Activated CD4-positive, CD25-positive, alpha-beta regulatory T cell treated with anti-CD3 and anti-CD28 coated beads, Interleukin-2, amount 50 U/mL, for 72 hours (primary cell): ENCODE measurements around the gene CHMP2A.

Source experiments
- DNase-seq: peaks from one replicate; pipeline ENCODE4 v3.0.0; 2021

CHMP2A gene

DNA sequence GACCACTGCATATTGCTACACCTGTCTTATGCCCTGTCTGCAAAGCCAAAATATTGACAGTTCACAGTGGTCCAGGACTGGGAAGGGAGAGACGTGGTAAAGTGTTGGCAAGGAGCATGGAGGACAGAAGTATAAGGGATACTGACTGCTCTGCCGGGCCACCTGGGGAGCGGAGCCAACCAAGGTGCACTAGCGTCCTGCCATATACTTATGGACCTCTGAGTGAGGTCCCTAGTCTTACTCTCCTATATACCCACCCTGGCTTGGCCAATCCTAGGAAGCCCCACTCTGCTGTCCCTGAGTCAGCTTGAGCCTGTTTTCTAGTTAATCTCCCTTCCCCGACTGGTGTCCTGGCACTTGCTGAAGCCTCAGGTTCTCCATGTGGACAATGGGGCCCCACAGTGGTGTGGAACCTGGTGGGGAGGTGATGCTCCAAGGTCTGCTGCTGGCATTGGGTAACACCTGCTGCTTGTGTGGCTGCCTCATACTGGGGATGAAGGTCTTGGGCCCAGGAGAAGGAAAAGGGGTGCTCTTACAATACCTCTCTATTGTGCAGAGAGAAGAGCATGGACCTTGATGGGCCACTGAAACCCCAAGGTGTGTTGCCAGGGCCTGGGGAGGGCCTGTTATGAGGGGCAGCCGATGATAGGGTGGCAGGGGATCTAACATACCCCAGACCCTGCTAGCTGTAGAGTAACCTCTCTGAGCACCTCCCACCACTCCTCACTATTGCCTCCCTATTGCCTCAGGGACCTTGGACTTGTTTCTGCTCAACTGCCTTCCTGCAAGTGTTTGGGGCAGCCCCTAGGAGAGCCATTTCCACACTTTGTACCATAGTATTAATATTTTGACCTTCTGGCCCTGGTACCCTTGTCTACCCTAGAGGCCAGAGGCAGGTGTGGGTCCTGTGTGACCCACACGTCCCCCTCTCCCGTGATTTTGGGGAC, 17.8 kb downstream of the CHMP2A start:
- DNase-seq, result no peak

DNA sequence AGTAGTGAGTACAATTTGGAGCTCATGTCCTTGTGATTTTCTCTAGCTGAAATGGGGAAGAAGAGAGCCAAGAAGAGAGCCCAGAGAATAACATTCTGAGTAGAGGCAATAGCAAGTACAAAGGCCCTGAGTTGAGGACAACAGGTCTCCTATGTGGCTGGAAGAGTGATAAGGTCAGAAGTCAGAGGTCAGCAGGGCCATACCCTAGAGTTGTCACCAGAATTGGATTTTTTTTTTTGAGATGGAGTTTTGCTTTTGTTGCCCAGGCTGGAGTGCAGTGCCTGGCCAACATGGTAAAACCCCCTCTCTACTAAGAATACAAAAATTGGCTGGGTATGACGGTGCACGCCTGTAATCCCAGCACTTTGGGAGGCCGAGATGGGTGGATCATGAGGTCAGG, 19.0 kb downstream of the CHMP2A start:
- DNase-seq, result no peak

DNA sequence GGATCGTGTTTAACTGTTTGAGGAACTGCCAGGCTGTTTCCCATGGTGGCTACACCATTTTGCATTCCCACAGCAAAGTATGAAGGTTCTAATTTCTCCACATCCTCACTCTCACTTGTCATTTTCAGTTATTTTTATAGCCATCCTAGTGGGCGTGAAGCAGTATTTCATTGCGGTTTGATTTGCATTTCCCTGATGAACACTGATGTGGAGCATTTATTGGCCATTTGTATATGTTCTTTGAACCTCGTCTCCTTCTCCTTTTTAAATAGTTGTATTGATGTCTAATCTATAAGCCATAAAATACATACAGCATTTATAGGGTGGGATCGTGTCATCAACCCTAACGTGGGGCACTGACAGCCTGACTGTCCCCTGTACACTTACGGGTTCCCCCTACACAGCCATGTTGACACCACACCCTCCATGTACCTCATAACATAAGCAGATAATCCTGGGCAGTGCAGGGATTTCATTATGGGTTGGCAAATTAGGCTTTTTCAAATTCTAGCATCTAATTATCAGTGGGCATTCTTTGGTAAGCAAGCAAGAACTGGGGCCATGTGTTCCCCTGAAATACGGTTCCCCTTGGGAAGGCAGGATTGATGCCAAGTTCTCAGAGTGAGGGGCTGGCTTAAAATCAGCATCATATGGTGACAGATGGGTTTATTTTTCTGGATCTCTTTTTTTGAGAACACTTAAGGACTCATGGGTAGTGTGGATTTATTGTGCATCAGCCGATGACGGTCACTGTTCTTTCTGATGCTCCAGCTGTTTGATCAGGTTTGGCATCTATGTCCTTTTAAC, 23.7 kb downstream of the CHMP2A start:
- DNase-seq, result no peak

DNA sequence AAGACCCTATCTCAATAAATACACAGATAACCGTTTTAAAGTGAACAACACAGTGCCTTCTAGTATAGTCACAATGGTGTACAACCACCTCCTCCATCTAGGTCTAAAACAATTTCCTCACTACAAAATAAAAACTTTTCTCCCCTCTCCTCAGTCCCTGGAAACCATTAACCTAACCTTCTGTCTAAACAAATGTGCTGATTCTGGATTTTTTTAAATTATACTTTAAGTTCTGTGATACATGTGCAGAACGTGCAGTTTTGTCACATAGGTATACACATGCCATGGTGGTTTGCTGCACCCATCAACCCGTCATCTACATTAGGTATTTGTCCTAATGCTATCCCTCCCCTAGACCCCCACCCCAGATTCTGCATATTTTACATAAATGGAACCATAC, 25.5 kb downstream of the CHMP2A start:
- no peak for DNase-seq

DNA sequence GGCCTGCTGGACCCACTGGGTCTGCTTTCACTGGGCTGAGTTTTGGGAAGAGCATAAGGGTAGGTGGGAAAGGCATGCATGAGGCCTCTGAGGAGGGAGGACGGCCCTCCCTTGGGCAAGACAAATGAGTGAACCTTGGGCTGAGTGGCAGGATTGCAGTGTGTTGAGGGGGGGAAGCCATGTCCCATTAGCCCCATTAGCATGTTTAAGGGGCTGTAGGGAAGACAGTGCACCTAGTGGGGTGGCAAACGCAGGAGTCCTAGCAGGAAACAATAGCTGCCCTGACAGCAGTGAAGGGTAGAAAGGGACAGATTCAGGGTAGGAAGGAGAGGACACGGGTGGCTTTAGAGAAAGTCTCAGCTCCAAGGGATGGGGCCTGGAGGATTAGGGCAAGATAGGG, 32.2 kb downstream of the CHMP2A start:
- DNase-seq, result no peak

DNA sequence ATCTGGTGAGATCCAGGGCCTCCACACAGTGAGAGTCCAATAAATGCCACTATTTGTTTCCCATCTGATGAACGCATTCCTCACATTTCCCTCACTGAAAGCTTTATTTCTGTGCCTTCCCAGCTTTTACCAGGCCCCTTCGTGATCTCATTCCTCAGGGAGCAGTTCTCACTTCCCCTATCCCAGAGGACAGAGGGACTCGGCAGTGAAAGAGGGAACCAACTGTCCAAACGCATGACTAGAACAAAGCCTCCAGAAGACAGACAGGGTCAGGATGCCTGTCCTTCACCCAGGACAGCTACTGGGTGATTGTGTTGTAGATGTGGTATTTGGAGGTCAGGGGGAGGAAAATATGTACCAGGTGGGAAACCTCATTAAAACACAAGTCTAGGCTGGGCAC, 33.3 kb downstream of the CHMP2A start:
- DNase-seq, result no peak

DNA sequence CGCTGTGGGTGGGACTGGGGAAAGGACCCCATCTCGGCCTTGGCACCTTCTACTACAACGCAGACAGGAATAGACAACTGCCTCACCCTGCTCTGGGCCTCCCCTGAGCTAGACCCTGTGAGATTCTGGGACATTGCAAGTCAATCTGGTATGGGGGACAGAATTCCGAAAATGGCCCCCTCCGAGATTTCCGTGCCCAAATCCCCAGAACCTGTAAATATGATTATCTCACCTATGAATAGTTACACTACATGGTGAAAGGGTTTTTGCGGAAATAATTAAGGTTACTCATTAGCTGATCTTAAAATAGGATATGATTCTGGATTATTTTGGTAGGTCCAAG, 34.7 kb downstream of the CHMP2A start:
- DNase-seq, result no peak

DNA sequence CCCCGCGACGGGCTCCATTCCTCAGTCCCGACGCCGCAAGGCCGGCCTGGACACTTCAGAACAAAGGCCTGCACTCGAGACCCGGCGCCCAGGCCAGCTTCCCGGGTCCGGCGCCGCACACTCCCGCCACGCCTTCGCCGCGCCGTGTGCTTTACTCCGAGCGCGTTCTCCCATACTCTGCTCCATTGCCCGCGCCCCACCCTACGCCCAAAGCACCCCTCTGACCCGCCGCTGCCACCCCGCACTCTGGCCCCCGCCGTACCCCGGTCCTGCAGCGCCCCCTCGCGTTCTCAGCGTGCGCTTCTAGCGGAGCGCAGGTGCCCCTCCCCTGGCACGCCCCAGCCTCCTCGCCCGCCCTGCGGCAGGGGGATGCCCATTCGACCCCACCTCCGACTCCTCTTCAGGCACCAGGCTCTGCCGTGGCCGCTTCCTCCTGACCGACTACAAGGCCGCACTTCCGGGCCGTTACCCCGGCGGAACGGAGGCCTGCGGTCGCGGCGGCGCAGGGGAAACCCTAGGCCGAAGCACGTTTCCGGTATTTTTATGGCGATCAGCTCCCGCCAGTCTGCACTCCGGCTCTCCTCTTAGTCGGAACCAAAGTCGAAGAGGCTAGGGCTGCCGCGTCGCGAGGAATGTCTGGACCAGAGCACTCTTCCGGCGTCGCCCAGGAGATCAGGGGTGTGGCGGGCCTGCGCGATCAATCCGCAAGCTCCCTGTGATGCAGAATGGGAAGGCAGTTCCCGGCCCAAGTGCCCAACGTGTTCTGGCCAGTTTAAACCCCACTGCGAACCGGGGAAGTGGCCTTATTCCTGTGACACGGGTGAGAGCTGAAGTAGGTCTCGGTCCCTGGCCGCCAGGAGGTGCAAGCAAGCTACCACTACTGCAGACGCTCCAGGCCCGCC, 35.3 kb downstream of the CHMP2A start, which contains the start of gene ZBTB45:
TSS of gene ZBTB45 (minus strand) at position 456 of the 902 bp plus-strand sequence. CDS start 2,137 bp downstream, outside the sequence.
- peak; percentile 91 for DNase-seq

DNA sequence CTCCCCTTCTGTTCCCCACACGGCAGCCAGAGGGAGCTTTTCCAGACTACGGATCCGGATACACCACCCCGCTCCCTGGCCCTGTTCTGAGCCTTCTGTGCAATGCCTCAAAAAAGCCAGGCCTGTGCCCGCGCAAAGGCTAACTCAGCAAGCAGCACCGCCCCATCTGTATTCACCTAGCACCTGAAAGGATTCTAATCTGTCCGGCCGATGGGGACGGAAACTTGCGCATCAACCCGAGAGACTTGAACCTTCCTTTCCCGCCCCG, 35.9 kb downstream of the CHMP2A start:
- peak; percentile 59 for DNase-seq

DNA sequence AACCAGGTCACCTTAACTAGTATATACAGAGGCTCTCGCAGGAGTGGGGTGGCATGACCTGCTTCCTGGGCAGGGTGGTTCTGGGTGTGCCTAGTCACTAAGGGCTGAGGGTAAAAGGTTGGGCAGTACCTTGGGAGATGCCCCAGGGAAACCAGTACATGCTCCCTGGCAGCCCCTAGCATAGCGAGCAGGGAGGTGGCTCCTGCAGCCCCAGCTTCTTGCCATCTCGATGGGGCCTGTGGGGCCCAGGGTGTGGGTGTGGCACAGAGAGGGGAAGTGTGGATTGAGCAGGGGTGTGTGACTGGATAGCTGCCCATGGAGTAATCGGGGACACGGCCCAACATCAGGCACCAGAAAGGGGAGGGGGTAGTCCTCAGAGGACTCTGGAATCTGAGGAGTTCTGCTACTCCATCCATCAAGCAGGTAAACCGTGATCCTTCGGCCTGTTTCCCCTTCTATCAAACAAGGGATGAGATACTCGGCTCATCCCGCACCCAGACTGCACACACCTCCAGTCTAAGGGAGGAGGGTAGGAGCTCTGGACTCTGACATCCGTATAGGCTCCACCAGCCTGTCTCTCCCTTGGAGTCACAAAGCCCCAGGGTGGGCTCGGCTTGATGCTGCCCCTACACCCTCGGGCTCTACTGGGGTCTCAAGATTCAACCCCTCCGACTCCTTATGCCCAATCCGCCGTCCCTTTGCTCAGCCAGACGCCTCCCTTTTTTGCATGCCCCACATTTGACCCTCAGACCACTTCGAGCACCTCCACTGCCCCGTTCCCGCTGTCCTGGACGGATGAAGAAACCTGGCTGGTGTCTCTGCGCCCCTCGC, 36.4 kb downstream of the CHMP2A start:
- DNase-seq, result no peak

DNA sequence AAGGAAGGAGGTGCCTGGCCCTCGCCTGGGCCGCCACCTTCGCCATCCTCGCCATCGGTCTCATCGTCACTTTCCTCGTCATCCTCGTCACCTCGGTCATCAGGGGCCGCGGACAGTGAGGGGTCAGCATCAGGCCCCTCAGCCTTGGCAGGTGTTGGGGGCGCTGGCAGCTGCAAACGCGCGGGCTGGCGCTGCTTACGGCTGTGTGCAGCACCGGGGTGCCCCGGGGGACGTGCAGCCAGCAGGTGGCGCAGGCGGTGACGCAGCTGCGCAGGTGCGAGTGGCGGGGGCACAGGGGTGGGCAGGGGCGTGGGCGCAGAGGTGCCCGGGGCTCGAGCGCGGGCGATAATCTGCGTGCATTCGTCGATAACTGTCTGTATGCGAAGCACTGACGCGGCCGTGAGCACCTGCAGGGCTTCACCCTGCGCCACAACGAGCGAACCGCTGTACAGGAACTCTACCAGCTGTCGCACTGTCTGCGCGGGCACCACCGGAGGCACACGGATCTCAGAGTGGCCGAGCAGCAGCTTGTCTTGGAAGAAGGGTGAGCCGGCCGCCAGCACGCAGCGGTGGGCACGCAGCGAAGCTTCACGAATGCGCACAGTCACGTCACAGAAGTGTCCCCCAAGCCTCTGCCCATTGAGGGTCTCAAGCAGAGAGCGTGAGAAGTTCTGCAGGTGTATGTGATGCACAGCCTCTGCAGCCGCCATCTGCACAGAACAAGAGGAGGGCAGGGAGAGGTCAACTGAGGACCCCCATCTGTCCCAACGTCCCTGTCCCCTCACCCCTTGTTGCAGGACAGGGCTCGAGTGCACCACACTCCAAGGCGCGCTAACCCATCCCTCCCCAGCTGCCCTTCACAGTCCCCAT, 37.7 kb downstream of the CHMP2A start:
- DNase-seq, result no peak

DNA sequence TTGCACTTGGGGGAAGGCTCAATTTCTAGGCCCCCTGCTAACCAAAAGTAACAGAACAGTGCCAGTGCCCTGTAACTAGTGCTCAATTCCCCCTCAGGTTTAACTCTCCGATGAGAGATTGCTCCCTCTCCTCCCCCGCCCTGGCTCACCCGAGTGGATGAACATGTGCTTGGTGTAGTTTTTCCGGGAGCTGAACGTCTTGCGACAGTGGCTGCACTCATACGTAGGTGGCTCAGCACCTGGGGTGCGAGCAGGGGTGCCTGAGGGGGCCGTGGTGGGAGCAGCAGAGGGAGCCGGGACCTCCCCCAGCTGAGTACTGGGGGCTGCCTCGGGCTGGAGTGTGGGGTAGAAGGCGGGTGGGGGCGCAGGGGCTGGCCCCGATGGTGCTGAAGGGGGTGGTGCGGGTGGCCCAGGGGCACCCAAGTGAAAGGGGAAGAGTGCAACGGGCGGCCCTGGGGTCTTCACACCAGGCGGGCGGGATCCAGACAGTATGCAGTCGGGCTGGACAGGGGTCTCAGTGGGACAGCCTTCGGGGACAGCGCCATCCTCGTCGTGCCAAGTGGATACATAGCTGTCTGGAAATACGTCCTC, 38.6 kb downstream of the CHMP2A start:
- no peak for DNase-seq

DNA sequence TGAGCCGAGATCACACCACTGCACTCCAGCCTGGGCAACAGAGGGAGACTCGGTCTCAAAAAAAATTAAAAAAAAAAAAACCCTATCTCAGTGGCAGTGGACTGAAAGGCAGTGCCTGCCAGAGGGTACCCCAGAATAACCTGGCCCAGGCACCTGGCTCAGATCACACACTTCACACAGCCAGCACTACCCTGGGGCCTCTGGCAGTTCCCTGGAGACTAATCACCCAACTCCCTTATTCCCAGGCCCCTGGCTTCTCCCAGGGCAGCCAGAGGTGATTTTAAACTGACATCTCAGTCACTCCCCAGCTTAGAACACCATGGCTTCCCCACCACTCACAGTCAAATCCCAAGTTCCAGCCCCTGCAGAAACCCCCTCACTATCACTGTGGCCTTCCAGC, 39.6 kb downstream of the CHMP2A start:
- no peak for DNase-seq

DNA sequence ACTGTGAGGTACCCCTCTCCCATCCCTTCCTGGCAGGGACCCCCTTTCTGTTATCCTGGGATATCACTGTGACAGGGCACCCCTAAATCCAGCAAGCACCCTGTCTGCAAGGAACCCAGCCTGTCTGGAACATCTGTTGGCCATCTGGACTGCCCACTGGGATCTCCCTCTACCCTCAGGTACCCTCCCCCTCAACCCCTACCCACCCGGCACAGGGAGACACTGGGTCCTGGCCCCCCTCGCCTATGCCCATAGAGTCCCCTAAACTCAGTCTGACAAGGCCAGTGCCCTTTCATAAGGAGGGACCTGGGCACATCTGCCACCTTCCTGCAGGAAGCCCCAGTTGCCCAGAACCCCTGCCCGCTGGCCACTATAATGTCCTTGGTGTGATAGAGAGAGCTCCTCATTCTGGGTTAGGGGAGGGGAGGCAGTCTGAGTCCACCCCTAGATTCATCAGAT, 40.3 kb downstream of the CHMP2A start:
- DNase-seq, result no peak

DNA sequence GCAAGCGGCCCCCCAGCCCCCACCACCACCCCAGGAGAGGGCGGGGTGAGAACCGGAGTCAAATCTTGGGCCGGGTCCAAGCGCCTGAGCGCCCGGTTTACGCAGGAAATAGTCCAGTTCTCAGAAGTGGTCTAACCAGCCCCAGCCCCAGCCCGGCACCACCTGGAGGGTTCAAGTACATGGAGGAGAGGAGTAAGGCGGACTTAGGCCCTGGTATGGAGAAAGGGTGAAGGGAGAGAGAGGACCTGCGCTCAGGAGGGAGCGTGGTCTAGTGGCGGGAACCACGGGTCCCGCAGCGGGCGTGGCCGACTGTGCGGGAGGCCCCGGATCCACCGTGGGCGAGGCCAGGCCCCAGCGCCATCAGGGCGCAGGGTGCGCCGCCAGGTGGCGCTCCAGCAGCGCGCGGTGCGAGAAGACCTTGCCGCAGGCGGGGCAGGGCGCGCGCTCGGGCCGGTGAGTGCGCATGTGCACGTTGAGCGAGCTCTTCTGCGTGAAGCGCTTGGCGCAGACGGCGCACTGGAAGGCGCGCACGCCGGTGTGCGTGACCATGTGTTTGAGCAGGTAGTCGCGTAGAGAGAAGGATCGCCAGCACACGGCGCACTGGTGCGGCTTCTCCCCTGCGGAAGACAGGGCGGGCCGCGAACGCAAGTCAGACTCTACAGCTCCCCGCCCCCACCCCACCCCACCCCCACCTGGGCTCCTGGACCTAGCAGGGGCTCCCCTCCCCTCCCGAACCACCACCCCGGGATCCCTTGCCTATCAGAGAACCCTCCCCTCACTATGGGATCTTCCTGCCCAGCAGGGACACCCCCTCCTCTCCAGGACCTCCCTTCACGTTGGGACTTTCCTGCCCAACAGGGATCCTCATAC, 41.0 kb downstream of the CHMP2A start:
- DNase-seq, result peak; percentile 99

DNA sequence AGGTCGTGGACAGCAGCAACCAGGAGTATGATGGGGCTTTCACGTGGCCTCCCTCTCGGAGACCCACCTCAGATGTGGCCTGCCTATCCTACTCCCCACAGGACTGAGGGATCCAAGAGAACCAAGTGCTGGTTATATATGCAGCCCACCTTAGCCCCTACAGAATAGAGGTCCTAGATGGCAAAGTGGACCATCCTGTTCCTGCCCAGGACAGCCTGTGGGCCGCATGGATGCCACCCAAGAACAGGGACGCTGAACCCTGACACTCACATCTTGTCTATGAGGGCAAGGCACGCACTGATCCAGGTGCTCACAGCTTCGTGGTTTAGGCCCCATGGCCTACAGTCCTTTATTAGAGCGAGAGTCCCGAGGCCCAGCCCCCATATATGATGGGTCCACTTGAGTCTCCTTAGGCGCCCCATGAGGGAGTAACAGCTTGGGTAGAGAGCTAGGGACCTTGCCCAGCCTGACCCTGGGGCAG, 41.7 kb downstream of the CHMP2A start:
- DNase-seq, result no peak

DNA sequence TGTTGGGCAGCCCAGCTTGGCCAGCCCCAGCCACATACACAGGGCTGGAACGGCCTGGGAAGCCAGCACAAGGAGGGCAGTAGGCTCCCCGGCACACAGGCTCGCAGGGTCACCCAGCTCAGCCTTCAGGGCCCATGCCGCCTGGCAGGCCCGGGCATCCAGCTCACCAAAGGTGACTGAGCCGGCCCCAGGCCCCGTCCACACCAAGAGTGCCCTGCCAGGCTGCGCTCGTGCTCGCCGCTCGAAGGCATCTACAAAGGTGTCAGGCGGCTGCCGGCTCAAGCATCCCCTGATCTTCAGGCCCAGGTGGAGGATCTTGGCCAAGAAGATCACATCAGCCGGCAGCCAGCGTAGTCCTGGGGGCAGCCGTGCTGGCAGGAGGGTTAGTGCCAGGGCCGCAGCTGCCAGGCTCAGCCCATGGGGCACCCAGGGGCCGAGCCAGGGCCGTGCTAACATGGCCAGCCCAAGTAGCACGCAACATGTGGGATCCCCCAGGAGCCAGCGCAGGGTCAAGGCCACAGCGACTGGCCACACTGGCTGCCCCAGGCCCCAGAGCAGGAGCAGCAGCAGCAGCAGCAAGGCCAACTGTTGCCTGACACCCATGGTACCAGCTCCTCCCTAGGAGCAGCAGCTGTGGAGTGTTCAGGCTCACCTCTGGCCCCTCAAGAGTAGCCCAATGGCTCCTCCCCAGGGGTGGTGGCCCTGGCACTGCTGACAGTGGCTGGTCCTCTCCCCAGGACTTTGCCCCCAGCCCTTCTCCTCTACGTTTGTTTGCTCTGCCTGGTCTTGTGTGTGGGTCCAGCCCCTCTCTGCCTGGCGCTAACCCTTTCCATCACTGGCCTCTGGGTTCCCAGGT, 43.3 kb downstream of the CHMP2A start, which contains the start of gene SLC27A5:
TSS of gene SLC27A5 (minus strand) at position 640 of the 856 bp plus-strand sequence. CDS start at position 603, 37 bp downstream.
- DNase-seq, result no peak
